ENCODE data around the gene FLT1.

The FLT1 gene

DNA sequence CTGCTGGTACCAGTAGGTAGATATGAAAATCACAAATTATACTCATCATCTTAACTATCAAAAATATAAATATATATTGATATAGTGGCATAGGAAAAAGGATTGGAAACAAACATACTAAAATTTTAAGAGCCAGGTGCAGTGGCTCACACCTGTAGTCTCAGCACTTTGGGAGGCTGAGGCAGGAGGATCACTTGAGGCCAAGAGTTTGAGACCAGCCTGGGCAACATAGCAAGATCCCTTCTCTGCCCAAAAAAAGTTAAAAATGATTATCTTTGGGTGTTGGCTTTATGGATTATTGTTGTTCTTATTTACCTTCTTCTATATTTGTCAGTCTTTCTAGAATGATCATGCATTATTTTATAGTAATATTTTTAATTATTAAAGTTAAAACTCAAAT is 53.4 kb downstream of the FLT1 start:
- Mint-ChIP-seq H3K27me3 (no peaks in the 10 kb centered on the region), H3K36me3 (no peaks in the 10 kb centered on the region), H3K9me3 (ENCODE audit: low read depth) (peaks cover 8% of the 10 kb centered on the region), H3K4me1 (ENCODE audit: low read depth) (no peaks in the 10 kb centered on the region), H3K4me3 (no peak overlapping the region), H3K27ac (no peak overlapping the region)

GRCh38 chr13:28440774-28441504 is 54.0 kb downstream of the FLT1 start:
- Mint-ChIP-seq H3K4me3 (no peak overlapping the region), H3K27me3 (no peaks in the 10 kb centered on the region), H3K36me3 (no peaks in the 10 kb centered on the region), H3K9me3 (ENCODE audit: low read depth) (peaks cover 8% of the 10 kb centered on the region), H3K27ac (no peak overlapping the region), H3K4me1 (ENCODE audit: low read depth) (no peaks in the 10 kb centered on the region)

DNA sequence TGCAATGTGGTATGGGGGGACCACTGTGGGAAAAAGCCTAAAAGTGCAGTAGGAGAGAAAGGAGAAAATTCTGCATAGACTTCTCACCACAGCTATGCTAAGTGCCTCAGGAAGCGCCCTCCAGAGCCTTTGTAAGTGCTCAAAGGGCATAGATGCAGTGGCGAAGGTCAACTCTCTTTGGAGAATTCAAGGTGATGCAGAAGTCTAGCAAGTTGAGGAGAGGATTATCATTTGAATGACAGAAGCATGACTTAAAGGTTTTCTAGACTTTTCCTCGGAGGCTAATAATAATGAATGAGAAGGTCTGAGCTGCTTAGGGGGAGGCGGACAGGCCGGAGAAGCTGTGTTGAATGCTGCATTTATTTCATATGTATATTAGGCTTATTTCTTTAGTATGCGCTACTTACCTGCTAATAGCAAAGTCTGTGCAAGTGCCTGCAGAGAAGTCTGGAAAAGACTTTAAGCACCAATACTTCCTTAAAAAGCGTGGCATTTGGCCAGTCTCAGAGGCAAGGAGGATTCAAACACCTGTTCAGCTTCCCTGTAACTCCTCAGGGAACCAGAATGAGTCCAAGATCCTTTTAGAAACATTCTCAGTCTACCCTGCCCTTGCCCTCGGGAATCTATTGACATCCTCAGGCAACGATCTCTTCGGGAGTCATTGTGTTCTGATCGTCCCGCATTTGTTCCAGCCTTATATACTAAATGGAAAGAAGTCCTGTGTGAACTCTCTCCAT is 56.2 kb downstream of the FLT1 start:
- Mint-ChIP-seq H3K27ac (no peak overlapping the region), H3K36me3 (no peaks in the 10 kb centered on the region), H3K4me3 (no peak overlapping the region), H3K9me3 (ENCODE audit: low read depth) (peaks cover 6% of the 10 kb centered on the region), H3K27me3 (no peaks in the 10 kb centered on the region), H3K4me1 (ENCODE audit: low read depth) (no peaks in the 10 kb centered on the region)

DNA sequence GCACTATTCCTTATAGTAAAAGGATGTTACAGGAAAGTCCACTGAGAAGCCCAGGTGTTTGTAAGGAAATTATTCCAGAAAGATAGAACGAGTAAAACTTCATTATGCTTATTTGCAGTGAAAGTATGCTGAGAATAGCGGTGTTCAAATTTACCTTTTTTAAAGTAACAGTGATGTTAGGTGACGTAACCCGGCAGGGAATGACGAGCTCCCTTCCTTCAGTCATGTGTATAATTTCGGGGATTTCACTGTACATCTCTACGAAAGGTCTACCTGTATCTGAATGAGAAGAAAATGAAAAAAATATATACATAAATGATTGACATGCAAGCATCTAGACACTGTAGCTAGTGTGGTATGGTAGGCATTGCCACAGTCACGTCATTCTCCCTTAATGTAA is 56.9 kb downstream of the FLT1 start:
- Mint-ChIP-seq H3K27ac (no peak overlapping the region), H3K27me3 (no peaks in the 10 kb centered on the region), H3K4me1 (ENCODE audit: low read depth) (no peaks in the 10 kb centered on the region)

DNA sequence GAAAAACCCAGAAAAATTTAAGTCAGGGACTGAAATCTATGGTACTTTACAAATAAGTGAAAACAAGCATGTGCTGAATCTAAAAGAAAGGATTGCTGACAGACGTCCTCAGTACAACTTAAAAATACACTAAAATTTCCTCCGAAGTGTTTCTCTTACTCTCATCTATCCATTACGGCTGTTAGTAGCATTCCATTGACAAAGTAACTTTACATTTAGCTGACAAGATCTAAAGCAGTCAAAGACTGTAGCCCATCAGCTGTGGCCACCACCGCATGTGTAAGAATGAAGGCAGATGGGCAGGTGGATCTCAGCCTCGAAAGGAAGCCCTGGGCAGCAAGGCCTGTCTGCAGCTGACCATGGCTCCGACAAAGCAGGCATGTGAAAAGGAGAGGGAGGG is 59.0 kb downstream of the FLT1 start:
- Mint-ChIP-seq H3K9me3 (ENCODE audit: low read depth) (no peaks in the 10 kb centered on the region), H3K36me3 (no peaks in the 10 kb centered on the region), H3K27me3 (no peaks in the 10 kb centered on the region), H3K4me3 (no peak overlapping the region), H3K27ac (no peak overlapping the region), H3K4me1 (ENCODE audit: low read depth) (no peaks in the 10 kb centered on the region)

More for the DNA sequence above, 56.9 kb downstream of the FLT1 start:
- H3K4me3 Mint-ChIP-seq: no peak overlapping the region
- no peaks in the 10 kb centered on the region for H3K9me3 Mint-ChIP-seq (ENCODE audit: low read depth)
- H3K36me3 Mint-ChIP-seq: no peaks in the 10 kb centered on the region

- Mint-ChIP-seq H3K36me3 (no peaks in the 10 kb centered on the region), H3K4me1 (ENCODE audit: low read depth) (no peaks in the 10 kb centered on the region), H3K4me3 (no peak overlapping the region), H3K9me3 (ENCODE audit: low read depth) (no peaks in the 10 kb centered on the region), H3K27ac (no peak overlapping the region), H3K27me3 (no peaks in the 10 kb centered on the region)
Measured at GRCh38 chr13:28434926-28435325, 60.0 kb downstream of the FLT1 start.

- Mint-ChIP-seq H3K27ac (no peak overlapping the region), H3K4me3 (no peak overlapping the region), H3K9me3 (ENCODE audit: low read depth) (no peaks in the 10 kb centered on the region), H3K36me3 (no peaks in the 10 kb centered on the region), H3K4me1 (ENCODE audit: low read depth) (no peaks in the 10 kb centered on the region), H3K27me3 (no peaks in the 10 kb centered on the region)
Measured at GRCh38 chr13:28432816-28433560, 61.9 kb downstream of the FLT1 start.

- H3K27me3 Mint-ChIP-seq: no peaks in the 10 kb centered on the region
- H3K4me1 Mint-ChIP-seq (ENCODE audit: low read depth): no peaks in the 10 kb centered on the region
- H3K27ac Mint-ChIP-seq: no peak overlapping the region
- H3K9me3 Mint-ChIP-seq (ENCODE audit: low read depth): no peaks in the 10 kb centered on the region
- no peak overlapping the region for H3K4me3 Mint-ChIP-seq
- peaks cover 3% of the 10 kb centered on the region for H3K36me3 Mint-ChIP-seq
Measured at GRCh38 chr13:28429685-28430290, 65.1 kb downstream of the FLT1 start.

DNA sequence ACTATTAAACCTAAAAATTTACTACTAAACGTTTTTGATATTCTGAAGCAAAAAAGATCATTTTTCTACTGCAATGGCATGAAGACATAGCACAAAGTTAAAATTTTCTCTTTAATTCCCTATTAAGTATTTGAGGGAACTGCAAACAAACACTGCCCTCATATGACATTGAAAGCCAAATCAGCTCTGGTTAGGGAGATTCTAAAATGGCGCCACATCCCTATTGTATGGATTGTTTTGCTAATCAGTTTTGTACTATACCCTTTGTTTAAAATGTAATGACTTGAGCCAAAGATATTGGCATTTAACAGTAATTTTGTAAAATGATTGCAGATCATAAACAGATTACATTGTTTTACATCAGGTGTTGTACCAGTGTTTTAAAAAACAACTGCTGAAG is 65.8 kb downstream of the FLT1 start:
- Mint-ChIP-seq H3K27ac (no peak overlapping the region), H3K27me3 (no peaks in the 10 kb centered on the region), H3K36me3 (peaks cover 3% of the 10 kb centered on the region), H3K9me3 (ENCODE audit: low read depth) (no peaks in the 10 kb centered on the region), H3K4me3 (no peak overlapping the region), H3K4me1 (ENCODE audit: low read depth) (peaks cover 2% of the 10 kb centered on the region)

- Mint-ChIP-seq H3K9me3 (ENCODE audit: low read depth) (no peaks in the 10 kb centered on the region), H3K27me3 (no peaks in the 10 kb centered on the region), H3K36me3 (peaks cover 5% of the 10 kb centered on the region), H3K4me1 (ENCODE audit: low read depth) (peaks cover 12% of the 10 kb centered on the region), H3K4me3 (no peak overlapping the region), H3K27ac (no peak overlapping the region)
Measured at GRCh38 chr13:28426381-28426780, 68.5 kb downstream of the FLT1 start.

DNA sequence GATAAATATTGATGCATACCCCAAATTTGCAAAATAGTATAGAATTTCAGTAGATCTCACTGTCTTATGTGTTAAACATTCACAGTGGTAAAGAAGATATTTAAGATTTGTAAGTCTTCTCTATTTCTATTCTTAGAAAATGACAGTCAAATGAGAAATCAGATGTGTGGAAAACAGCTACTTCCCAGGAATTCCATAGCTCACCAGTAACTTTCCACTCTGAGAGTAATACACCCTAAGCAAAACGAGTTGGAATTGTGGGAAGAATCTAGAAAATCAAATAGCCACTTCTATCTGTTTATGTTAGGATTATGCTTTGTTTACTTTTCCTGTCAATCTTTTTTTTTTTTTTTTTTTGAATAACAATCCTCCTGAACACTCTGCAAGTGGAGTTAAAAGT is 69.1 kb downstream of the FLT1 start:
- Mint-ChIP-seq H3K27ac (no peak overlapping the region), H3K27me3 (no peaks in the 10 kb centered on the region), H3K36me3 (peaks cover 5% of the 10 kb centered on the region), H3K4me3 (no peak overlapping the region), H3K9me3 (ENCODE audit: low read depth) (no peaks in the 10 kb centered on the region), H3K4me1 (ENCODE audit: low read depth) (peaks cover 12% of the 10 kb centered on the region)

DNA sequence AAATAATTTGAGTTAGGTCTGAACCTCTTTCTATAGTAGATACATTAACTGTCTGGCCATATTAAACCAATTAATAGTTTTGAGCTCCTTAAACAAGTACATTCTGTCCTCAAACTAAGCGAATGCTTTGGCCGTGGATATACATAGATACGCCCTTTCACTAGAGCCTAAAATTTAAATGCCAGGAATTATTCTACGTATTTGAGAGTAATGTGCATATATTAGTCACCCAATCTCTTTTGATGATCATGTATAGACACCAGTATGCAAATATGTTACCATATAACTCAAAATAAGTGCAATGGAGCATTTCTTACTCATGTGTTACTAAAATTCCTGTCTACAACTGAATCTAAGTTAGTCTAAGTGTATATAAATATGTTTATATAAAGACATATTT is 70.4 kb downstream of the FLT1 start:
- Mint-ChIP-seq H3K4me3 (no peak overlapping the region), H3K9me3 (ENCODE audit: low read depth) (no peaks in the 10 kb centered on the region), H3K27ac (no peak overlapping the region), H3K36me3 (peaks cover 8% of the 10 kb centered on the region), H3K27me3 (no peaks in the 10 kb centered on the region), H3K4me1 (ENCODE audit: low read depth) (peaks cover 12% of the 10 kb centered on the region)

GRCh38 chr13:28423010-28423409 is 71.9 kb downstream of the FLT1 start:
- Mint-ChIP-seq H3K4me1 (ENCODE audit: low read depth) (peaks cover 12% of the 10 kb centered on the region), H3K27ac (no peak overlapping the region), H3K9me3 (ENCODE audit: low read depth) (no peaks in the 10 kb centered on the region), H3K36me3 (peaks cover 8% of the 10 kb centered on the region), H3K27me3 (no peaks in the 10 kb centered on the region), H3K4me3 (peak overlapping the region; percentile 18)

DNA sequence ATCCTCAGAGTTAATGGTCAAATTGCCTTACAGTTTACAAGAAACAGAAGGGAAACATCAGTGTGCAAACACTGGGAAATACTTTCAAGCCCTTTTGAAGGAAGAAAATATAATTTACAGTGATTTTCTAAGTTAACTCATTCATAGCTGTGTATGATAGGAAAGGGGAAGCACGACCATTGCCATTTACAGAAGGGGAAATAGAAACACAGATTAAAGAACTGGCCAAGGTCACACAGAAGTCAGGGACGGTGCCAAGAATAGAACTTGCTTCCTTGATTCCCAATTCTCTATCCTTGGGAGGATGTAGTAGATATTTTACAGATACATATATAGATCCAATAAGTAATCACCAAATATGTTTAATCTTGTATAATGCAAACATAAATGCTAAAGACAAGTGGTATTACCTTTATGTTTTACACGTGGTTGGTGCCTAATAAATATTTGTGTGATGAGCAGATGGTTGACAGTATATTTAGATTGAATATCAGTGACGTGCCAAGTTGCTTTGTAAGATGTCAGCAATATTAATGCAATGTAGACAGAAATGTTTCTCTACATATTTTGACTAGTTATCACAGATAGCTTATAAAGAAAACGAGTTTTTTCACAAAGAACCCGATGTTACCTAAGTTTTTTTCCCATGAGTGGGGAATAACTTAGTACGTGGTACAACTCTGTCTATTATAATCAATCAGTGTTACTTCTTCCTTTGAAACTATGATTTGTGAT is 73.1 kb downstream of the FLT1 start:
- Mint-ChIP-seq H3K4me3 (no peak overlapping the region), H3K9me3 (ENCODE audit: low read depth) (no peaks in the 10 kb centered on the region), H3K4me1 (ENCODE audit: low read depth) (peaks cover 12% of the 10 kb centered on the region), H3K27ac (no peak overlapping the region), H3K36me3 (peaks cover 5% of the 10 kb centered on the region), H3K27me3 (no peaks in the 10 kb centered on the region)
